ENCODE measurements around the gene KCNJ5.

KCNJ5 gene

DNA sequence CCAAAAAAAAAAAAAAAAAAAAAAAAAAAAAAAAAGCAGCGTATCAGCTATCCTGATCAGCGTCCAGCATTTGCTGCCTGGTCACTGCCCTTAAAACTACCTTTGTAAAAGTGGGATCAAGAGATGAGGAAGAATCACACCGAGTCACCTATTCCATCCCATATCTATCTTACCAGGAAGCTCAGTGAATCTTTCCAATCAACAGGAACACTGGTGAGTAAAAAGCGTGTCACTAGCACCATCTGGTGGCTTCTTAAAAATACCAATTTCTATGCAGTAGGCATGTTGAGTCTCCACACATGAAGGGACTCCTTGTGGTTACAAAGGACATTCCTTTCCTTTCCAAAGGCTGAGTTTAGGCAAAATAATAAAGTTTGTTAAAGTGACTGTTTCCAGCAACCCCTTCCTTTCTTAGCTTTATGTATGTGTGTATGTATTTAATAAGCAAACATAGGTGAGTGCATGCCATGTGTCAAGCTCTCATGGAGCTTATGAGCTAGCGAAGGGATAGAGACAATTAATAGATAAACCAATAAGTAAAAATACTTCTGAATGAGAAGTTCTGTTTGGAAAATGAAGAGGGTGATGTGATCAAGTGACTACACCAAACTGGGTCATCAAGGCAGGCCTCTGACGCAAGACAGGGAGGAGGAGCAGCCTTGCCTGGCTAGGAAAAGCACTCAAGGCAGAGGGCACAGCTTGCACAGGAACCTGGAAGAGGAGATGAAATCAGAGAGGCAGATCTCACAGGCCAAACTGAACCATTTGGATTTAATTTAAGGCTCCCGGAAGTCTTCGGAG lies 65.4 kb downstream of the KCNJ5 start:
- peak; percentile 51 for ATAC-seq
- Mint-ChIP-seq H3K4me1 (no peaks in the 10 kb centered on the region), H3K9me3 (no peaks in the 10 kb centered on the region), H3K4me3 (no peak overlapping the region), H3K36me3 (no peaks in the 10 kb centered on the region), H3K27ac (no peak overlapping the region)
- no peak for DNase-seq (ENCODE audit: low spot score in 2 of 2)

DNA sequence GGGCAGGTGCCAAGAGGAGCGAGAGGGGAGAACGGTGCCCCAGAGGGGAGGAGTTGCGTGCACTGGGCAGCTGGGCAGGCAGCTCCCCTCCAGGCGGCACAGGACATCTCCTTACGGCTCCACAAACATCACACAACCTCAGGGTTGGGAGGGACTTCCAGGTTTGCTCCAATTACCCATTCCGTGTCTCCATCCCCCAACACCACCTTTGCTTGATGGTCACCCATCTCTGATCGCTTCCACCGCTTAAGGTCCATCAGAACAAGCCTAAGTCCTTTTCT lies 66.0 kb downstream of the KCNJ5 start:
- ATAC-seq (no peak), DNase-seq (ENCODE audit: low spot score in 2 of 2) (no peak)
- H3K27ac Mint-ChIP-seq = no peak overlapping the region
- no peaks in the 10 kb centered on the region for H3K36me3 Mint-ChIP-seq
- H3K4me1 Mint-ChIP-seq = no peaks in the 10 kb centered on the region
- H3K4me3 Mint-ChIP-seq = no peak overlapping the region
- no peaks in the 10 kb centered on the region for H3K9me3 Mint-ChIP-seq

- H3K9me3 Mint-ChIP-seq = no peaks in the 10 kb centered on the region
- no peak overlapping the region for H3K4me3 Mint-ChIP-seq
- peak in 1 of 2 donors; percentile 46 for DNase-seq (ENCODE audit: low spot score in 2 of 2)
- no peak overlapping the region for H3K27ac Mint-ChIP-seq
- no peaks in the 10 kb centered on the region for H3K36me3 Mint-ChIP-seq
- H3K4me1 Mint-ChIP-seq = peaks cover 28% of the 10 kb centered on the region
- peak; percentile 63 for ATAC-seq
Observed at GRCh38 chr11:128961645-128962044, 70.5 kb downstream of the KCNJ5 start.

DNA sequence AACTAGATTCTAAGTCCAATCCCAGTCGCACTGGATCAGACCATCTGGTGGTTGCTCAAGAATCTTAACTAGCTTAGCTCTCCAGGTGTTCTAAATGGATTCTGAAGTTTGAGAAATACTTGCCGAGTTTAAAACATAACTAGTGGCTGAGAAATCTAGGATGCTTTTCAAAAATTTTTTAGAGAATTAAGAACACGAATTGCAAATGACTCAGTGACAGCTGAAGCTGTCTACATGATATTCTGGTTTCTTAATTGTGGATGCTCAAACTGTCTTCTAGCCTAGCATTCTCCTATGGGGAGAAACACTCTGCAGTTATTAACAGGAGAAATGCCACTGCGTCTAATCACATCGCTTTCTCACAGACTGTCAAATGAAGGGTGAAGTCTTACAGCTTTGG lies 71.7 kb downstream of the KCNJ5 start:
- no peaks in the 10 kb centered on the region for H3K36me3 Mint-ChIP-seq
- no peaks in the 10 kb centered on the region for H3K9me3 Mint-ChIP-seq
- DNase-seq (ENCODE audit: low spot score in 2 of 2) (peak in 1 of 2 donors; percentile 44), ATAC-seq (no peak)
- H3K4me3 Mint-ChIP-seq = peak overlapping the region; percentile 18
- peak overlapping the region; percentile 16 for H3K27ac Mint-ChIP-seq
- peaks cover 28% of the 10 kb centered on the region for H3K4me1 Mint-ChIP-seq

- Mint-ChIP-seq H3K4me3 (peak overlapping the region; percentile 13), H3K4me1 (peaks cover 28% of the 10 kb centered on the region), H3K27ac (peak overlapping the region; percentile 16), H3K9me3 (no peaks in the 10 kb centered on the region), H3K36me3 (no peaks in the 10 kb centered on the region)
- DNase-seq (ENCODE audit: low spot score in 2 of 2) (peak in 1 of 2 donors; percentile 45), ATAC-seq (peak; percentile 82)
Observed at GRCh38 chr11:128963744-128964325, 72.7 kb downstream of the KCNJ5 start.

DNA sequence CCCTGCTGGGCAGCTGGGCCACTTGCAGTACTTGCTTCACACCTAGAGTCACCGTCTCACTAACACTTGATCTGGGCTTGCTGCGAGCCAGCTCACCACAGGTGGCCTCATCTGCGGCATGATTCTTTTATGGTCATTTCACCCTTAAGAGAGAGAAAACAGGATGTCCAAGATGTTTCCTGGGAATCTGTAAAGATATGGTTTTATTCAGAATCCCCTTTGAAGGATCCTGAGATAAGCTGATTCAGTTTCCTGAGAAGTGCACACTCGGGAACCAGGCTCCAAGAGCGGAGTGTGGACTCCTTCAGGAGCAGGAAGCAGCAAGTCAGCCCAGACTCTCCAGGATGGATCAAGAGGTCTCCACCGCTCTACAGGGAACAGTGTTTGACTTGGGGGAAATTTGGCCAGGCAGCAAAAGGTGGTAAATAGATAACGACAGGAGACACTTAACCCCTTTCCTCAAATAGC lies 73.3 kb downstream of the KCNJ5 start:
- DNase-seq (ENCODE audit: low spot score in 2 of 2) = peak in 1 of 2 donors; percentile 43
- no peak for ATAC-seq
- H3K9me3 Mint-ChIP-seq = no peaks in the 10 kb centered on the region
- peak overlapping the region; percentile 13 for H3K4me3 Mint-ChIP-seq
- H3K36me3 Mint-ChIP-seq = no peaks in the 10 kb centered on the region
- H3K27ac Mint-ChIP-seq = no peak overlapping the region
- peaks cover 28% of the 10 kb centered on the region for H3K4me1 Mint-ChIP-seq

DNA sequence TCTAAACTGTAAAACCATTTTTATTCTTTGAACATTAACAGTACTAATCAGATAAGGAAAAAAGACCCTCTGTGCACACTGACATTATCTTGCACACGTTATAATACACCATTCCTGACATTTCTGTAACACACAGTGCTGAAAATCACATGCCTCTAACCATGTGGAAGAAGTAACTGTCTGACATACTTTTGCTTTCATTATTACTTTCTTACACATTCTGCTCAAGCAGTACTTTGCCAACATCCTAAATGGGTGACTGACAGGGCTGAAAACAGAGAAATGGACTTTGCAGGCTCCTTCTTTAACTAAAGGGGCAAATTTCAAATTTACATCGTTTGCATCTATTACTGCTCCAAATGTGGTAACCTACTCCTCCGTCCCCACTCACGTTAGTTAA lies 74.3 kb downstream of the KCNJ5 start:
- peaks cover 35% of the 10 kb centered on the region for H3K4me1 Mint-ChIP-seq
- no peak for DNase-seq (ENCODE audit: low spot score in 2 of 2)
- peak; percentile 80 for ATAC-seq
- no peak overlapping the region for H3K4me3 Mint-ChIP-seq
- H3K36me3 Mint-ChIP-seq = peaks cover 3% of the 10 kb centered on the region
- H3K9me3 Mint-ChIP-seq = no peaks in the 10 kb centered on the region
- no peak overlapping the region for H3K27ac Mint-ChIP-seq

GRCh38 chr11:128967578-128967977 lies 76.4 kb downstream of the KCNJ5 start:
- DNase-seq (ENCODE audit: low spot score in 2 of 2) (no peak), ATAC-seq (no peak)
- Mint-ChIP-seq H3K36me3 (peaks cover 5% of the 10 kb centered on the region), H3K9me3 (no peaks in the 10 kb centered on the region), H3K4me1 (peaks cover 39% of the 10 kb centered on the region), H3K4me3 (no peak overlapping the region), H3K27ac (no peak overlapping the region)

DNA sequence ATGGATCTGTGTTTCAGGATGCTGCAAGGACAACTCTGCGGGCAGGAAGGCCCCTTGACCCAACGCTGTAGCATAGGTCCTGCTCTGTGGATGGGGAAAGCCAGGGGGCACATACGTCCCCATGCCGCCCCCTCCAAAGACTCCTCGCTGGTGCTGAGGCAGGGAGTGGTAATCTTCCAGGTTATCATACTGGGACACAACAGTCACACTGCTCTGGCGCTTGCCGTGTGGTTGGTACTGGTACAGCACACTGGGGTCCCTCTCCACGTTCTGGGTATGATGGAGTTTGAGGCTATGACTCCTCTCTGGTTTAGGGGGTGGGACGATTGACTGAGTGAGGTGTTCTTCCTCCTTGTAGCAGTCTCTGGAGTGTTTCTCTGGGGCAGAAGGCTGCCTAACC lies 77.8 kb downstream of the KCNJ5 start:
- Mint-ChIP-seq H3K4me1 (peaks cover 30% of the 10 kb centered on the region), H3K36me3 (peaks cover 5% of the 10 kb centered on the region), H3K4me3 (no peak overlapping the region), H3K9me3 (no peaks in the 10 kb centered on the region), H3K27ac (no peak overlapping the region)
- peak; percentile 42 for ATAC-seq
- DNase-seq (ENCODE audit: low spot score in 2 of 2) = no peak

Measured in stimulated activated effector memory CD8-positive, alpha-beta T cell treated with anti-CD3 and anti-CD28 coated beads, Interleukin-12 subunit alpha, Interleukin-12 subunit beta, amount 100 ng/mL, for 72 hours (primary cell).